Measurements from ENCODE around the gene SOX5.
"Not testable (repeated sequence)": the region's sequence is repeated elsewhere in the genome, so short reads cannot be mapped to it uniquely, and the experiment has no call there.

The SOX5 gene

GRCh38 chr12:23899434-23899833 lies 50.0 kb downstream of the SOX5 start:
- no peak for DNase-seq

GRCh38 chr12:23898121-23898520 lies 51.3 kb downstream of the SOX5 start:
- no peak for DNase-seq

DNA sequence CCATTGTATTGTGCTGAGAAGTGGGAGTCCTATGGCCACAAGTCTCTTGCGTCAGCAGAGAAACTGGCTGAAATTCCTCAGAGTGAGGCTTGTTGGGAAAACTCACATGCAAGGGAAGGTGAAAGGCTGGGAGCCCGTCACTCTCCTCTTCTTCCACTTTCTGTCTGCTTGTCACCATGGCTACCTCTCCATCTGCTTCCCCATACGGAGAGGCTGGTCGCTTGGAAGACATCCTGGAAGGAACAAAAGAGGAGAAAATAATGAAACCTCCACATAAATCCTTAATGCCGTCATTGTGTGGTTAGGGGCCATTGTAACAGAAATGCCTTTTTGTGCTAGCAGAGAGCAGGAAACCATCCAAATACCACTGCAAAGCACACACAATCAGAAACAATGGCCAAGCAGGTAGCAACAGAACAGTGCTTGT lies 53.7 kb downstream of the SOX5 start:
- DNase-seq, result no peak

GRCh38 chr12:23893611-23894010 lies 55.9 kb downstream of the SOX5 start:
- DNase-seq, result no peak

- no peak for DNase-seq
Observed at GRCh38 chr12:23891115-23891514, 58.4 kb downstream of the SOX5 start.

- DNase-seq, result no peak
Observed at GRCh38 chr12:23889069-23889440, 60.4 kb downstream of the SOX5 start.

DNA sequence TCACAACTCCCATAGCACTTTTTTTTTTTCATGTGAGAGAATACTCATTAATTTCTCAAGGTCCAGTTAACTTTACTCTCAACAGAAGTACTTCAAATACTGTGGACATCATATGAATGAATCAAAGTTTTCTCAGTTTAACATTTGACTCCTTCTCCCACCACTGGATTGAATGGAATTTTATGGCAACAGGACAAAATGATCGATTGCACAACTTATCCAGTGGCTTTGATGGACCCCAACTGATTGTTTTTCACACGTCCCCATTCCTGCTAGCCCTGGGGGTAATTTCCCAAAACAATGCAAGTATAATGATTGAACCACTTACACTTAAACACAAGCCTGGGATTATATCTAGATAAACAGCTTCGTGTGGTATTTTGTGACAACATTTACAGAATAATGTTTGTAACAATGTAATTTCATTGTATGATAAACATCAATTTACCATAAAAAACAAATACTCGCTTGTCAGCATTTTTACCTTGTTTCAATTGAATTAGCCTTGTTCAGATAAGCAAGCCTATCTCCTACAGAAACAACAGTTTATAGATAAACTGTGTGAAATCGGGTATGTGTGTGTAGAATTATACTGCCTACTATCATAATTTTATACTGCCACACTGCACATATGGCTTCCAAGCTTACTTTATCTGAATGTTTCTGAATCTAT lies 60.9 kb downstream of the SOX5 start:
- DNase-seq, result no peak

DNA sequence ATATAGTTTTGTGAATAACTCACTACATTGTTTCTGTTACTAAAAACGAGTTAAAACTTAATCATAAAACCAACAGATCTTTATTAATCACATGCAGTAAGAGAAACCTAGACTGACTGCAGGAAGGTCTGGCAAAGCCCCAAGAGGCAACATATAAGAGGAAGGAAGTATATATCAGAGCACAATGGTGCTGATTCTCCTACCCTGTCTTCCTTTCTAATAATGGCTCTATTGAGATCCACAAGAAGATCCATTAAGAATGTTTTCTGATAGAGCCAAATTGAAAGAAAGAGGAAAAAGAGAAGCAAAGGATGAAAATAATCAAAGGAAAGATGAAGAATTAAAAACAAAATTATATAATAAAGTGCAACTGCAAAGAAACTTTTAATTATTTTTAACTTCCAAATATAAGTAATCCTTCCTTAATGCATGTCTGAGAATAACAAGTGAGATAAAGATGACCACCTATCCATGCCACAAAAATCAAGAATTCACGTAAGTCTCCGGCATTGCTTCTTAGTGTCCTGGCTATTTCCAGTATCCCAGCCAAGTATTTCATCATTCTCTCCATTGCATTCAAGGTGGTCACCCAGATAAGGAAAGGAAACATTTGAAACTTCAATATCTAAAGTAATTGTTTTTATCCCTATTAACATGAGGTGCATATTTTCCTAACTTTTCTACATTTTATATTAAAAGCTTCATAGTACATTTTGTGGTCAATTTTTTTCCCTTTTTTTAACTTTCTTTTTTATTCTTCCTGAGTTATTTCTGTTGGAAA lies 62.2 kb downstream of the SOX5 start:
- DNase-seq, result no peak

DNA sequence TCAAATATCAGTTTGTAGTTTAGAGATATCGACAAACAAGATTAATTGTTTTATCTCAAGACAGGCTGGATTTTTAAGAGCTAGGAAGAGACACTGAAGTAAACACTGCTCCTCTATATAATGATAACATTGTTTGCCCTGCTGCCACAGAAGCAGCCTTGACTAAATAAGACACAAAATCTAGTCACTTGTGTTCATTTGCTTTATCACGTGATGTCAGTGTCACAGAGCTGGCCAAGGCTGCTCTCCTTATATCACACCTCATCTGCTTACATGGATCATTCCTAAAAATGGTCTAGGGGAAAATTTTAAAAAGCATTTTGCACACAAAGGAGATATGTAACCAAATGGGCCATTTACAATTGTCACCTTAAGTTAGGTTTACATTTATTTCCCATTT lies 64.1 kb downstream of the SOX5 start:
- DNase-seq, result no peak

DNA sequence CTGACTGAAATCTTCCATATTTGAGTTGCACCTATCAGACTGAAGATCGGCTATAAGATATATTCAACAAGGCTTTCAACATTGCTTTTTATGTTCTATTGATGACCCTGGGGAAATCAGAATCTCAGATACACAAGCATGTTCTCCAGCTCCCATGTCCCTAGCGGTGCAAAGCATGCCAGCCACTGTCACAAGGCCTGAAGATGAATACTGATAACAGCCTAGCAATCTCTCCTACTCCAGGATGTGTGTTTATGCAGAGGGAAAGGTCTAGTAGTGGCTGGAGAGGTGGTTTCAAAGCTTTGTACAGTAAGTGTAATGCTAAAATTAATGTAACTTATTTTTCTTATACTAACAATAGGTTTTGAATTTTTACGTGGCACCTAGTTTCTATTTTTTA lies 64.6 kb downstream of the SOX5 start:
- DNase-seq, result no peak

- no peak for DNase-seq
Observed at GRCh38 chr12:23880988-23881387, 68.5 kb downstream of the SOX5 start.

- DNase-seq, result not testable (repeated sequence)
Observed at GRCh38 chr12:23876618-23877017, 72.9 kb downstream of the SOX5 start.

GRCh38 chr12:23867794-23868193 lies 81.7 kb downstream of the SOX5 start:
- DNase-seq, result no peak

DNA sequence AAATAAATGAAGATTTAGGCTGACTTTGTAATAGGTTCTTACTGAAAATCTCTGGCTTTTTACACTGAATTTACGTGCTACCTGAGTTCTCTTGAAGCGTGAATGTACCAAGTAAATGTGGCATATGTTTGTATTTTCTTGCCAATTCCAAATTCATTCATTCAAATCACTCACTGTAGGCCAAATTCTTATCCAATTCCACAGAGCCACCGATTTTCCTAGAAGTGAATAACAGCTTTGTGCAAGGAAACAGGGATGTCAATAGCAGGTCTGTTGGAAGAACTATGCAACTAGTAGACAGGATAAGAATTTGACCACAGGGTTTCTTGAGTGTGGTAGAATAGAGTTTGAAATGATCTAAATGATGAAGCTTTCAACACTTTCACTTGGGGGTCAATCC lies 86.8 kb downstream of the SOX5 start:
- no peak for DNase-seq

- DNase-seq, result no peak
Observed at GRCh38 chr12:23860019-23860418, 89.5 kb downstream of the SOX5 start.

DNA sequence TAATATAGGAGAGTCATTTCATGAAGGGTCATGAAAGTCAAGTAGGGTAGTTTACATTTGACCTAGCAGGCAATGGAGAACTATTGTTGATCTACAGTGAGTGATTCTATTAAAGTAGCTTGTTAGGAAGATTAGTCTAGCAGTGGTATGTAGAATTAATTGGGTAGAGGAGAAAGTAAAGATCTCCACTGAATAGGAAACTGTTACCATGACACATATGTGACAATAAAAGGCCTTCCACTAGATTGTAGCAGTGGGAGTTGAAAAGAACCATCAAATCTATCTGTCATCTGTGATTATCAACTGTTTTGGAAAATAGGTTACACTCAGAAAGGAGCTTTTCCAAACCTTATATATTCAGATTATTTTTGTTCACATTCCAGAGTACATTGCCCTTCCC lies 92.3 kb downstream of the SOX5 start:
- DNase-seq, result no peak

GRCh38 chr12:23855813-23856212 lies 93.7 kb downstream of the SOX5 start:
- no peak for DNase-seq

DNA sequence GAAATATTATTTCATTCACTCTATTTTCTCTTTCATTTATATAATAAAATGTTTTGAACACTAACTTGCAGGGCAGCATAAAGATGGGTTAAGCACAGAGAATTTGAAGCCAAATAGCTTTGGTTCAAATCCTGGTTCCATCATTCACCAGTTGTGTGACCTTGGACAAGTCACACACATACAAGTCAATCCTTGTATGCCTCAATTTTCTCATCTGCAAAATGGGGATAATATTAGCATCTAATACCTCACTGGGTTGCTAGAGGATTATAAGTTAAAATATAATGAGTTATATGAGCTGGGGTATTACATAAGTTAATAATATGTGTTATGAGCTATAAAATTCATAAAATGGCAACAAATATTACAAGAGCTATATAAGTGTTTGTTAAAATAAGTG lies 94.9 kb downstream of the SOX5 start:
- DNase-seq, result no peak

GRCh38 chr12:23853640-23854039 lies 95.8 kb downstream of the SOX5 start:
- no peak for DNase-seq

GRCh38 chr12:23851602-23852001 lies 97.9 kb downstream of the SOX5 start:
- DNase-seq, result no peak

DNA sequence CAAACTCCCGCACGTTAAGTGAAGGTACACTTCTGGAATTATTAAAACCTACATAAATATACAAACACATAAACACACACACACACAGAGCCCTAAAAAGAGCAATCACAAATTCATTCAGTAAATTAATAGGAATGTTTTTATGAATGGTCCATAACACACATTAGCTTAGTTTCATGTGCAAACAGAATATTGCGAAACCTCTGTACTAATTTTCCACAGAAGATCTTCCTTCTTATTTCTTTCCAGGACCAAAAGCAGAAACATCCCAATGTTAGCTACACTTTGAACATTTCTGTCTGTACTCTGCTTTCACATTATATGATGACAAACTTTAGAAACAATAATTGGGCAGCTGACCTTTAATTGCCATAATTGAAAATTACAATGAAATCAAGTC lies 101.6 kb downstream of the SOX5 start:
- DNase-seq, result no peak

DNA sequence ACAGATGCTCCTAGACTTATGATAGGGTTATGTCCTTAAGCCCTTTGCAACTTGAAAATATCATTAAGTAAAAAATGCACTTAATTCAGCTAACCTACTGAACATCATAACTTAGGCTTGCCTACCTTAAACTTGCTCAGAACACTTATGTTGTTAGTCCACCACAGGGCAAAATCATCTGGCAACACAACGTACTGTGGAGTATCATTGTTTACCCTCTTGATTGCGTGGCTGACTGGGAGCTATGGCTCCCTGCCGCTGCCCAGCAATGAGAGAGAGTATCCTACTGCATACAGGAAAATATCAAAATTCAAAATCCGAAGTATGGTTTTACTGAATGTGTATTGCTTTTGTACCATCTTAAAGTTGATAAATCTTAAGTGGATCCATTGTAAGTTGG lies 105.5 kb downstream of the SOX5 start:
- DNase-seq, result no peak

- DNase-seq, result no peak
Observed at GRCh38 chr12:23834076-23834475, 115.4 kb downstream of the SOX5 start.

GRCh38 chr12:23831739-23832138 lies 117.7 kb downstream of the SOX5 start:
- DNase-seq, result no peak

DNA sequence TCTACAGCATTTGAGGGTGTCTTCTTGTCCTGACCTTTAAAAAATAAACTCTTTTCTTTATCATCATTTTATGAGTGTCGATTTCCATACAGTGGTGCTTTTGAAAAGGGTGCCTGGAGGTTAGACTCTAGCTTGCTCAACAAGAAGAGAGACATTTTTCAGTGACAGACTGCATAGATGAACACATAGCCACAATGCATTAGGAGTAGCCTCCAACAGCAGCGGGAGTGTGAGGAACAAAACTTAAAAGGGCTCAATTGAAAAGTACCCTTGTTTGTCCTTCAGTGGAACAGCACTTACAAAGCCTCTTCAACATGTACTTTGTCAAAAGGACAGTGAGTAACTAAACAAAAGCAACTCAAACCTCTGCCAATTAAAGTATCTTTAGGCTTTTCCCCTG lies 119.3 kb downstream of the SOX5 start:
- no peak for DNase-seq

All from activated CD4-positive, CD25-positive, alpha-beta regulatory T cell treated with anti-CD3 and anti-CD28 coated beads, Interleukin-2, amount 50 U/mL, for 72 hours (primary cell).